ENCODE measurements around the gene TMEM269.

The TMEM269 gene

GRCh38 chr1:42739753-42740700, 44.8 kb upstream of the TMEM269 start, which contains the start of gene CLDN19:
Gene CLDN19, minus strand, starts transcription at chr1:42740236. Its CDS starts 173 bp downstream, at chr1:42740063.
- TF ChIP-seq FOXP2 (optimal IDR thresholded peaks at IDR 0.05; ENCODE audit: borderline replicate concordance, extremely low read depth, extremely low read length, insufficient read depth) (no peak), POLR2AphosphoS5 (IDR thresholded peaks at IDR 0.05; ENCODE audit: low read depth, low read length) (no peak), TAF1 (IDR thresholded peaks at IDR 0.05; ENCODE audit: borderline replicate concordance, insufficient read depth, low read length) (no peak), SIN3A (IDR thresholded peaks at IDR 0.05; ENCODE audit: borderline replicate concordance, insufficient read depth, low read length) (no peak), REST (IDR thresholded peaks at IDR 0.05; ENCODE audit: insufficient read depth in 1 of 2, low read depth in 2 of 2, low read length in 2 of 2) (no peak)

- TF ChIP-seq FOXP2 (optimal IDR thresholded peaks at IDR 0.05; ENCODE audit: borderline replicate concordance, extremely low read depth, extremely low read length, insufficient read depth) (no peak), REST (IDR thresholded peaks at IDR 0.05; ENCODE audit: insufficient read depth in 1 of 2, low read depth in 2 of 2, low read length in 2 of 2) (no peak), SIN3A (IDR thresholded peaks at IDR 0.05; ENCODE audit: borderline replicate concordance, insufficient read depth, low read length) (no peak), POLR2AphosphoS5 (IDR thresholded peaks at IDR 0.05; ENCODE audit: low read depth, low read length) (no peak)
These were observed 43.8 kb upstream of the TMEM269 start for GRCh38 chr1:42740851-42741580.

GRCh38 chr1:42741706-42742105, 43.1 kb upstream of the TMEM269 start:
- TF ChIP-seq REST (IDR thresholded peaks at IDR 0.05; ENCODE audit: insufficient read depth in 1 of 2, low read depth in 2 of 2, low read length in 2 of 2) (no peak), SIN3A (IDR thresholded peaks at IDR 0.05; ENCODE audit: borderline replicate concordance, insufficient read depth, low read length) (no peak), TAF1 (IDR thresholded peaks at IDR 0.05; ENCODE audit: borderline replicate concordance, insufficient read depth, low read length) (no peak), FOXP2 (optimal IDR thresholded peaks at IDR 0.05; ENCODE audit: borderline replicate concordance, extremely low read depth, extremely low read length, insufficient read depth) (no peak), POLR2AphosphoS5 (IDR thresholded peaks at IDR 0.05; ENCODE audit: low read depth, low read length) (no peak)

GRCh38 chr1:42742141-42742540, 42.6 kb upstream of the TMEM269 start:
- TF ChIP-seq TAF1 (IDR thresholded peaks at IDR 0.05; ENCODE audit: borderline replicate concordance, insufficient read depth, low read length) (no peak), POLR2AphosphoS5 (IDR thresholded peaks at IDR 0.05; ENCODE audit: low read depth, low read length) (no peak), FOXP2 (optimal IDR thresholded peaks at IDR 0.05; ENCODE audit: borderline replicate concordance, extremely low read depth, extremely low read length, insufficient read depth) (no peak), REST (IDR thresholded peaks at IDR 0.05; ENCODE audit: insufficient read depth in 1 of 2, low read depth in 2 of 2, low read length in 2 of 2) (no peak), SIN3A (IDR thresholded peaks at IDR 0.05; ENCODE audit: borderline replicate concordance, insufficient read depth, low read length) (no peak)
